Neural cell (in vitro differentiated cells): ENCODE data around the gene RNASE7. TPM values are rescaled to one million over a fixed set of nuclear protein-coding genes. Genes with fewer than 3 reads are reported as not detected.

ENCODE experiments used
- H2AFZ ChIP-seq: fragments of 200-600, 300-800 bp; sonication (generic), shearing (Covaris generic); 2 replicates; pipeline ENCODE4 v1.6.0; 2014; ENCODE audit warnings: low read depth, mild to moderate bottlenecking, antibody characterized with exemption, low read length, moderate library complexity
- H3F3A ChIP-seq: fragments of 200-600 bp; shearing (Covaris generic); 2 replicates; pipeline ENCODE4 v1.6.1; 2016; ENCODE audit warnings: mild to moderate bottlenecking, moderate library complexity, mixed read lengths, antibody characterized with exemption, low read length; ENCODE audit not compliant: insufficient read depth, poor library complexity, severe bottlenecking
- H3K27ac ChIP-seq: fragments of 200-600, 300-800 bp; sonication (generic), shearing (Covaris generic); 2 replicates; pipeline ENCODE4 v1.5.1; 2014; ENCODE audit warnings: mild to moderate bottlenecking, low read length, moderate library complexity
- H3K27me3 ChIP-seq: fragments of 300-800, 200-600 bp; sonication (generic), shearing (Covaris generic); 2 replicates; pipeline ENCODE4 v1.6.0; 2014; ENCODE audit warnings: mild to moderate bottlenecking, low read depth, low read length, moderate library complexity; ENCODE audit not compliant: insufficient read depth
- H3K36me3 ChIP-seq: fragments of 300-800, 200-600 bp; sonication (generic), shearing (Covaris generic); 2 replicates; pipeline ENCODE4 v1.5.1; 2014; ENCODE audit warnings: mild to moderate bottlenecking, antibody characterized with exemption, low read length, moderate library complexity; ENCODE audit not compliant: insufficient read depth
- H3K4me2 ChIP-seq: fragments of 300-800, 200-600 bp; sonication (generic), shearing (Covaris generic); 2 replicates; pipeline ENCODE4 v1.6.0; 2014; ENCODE audit warnings: mild to moderate bottlenecking, low read length
- H3K4me3 ChIP-seq: fragments of 300-800, 200-600 bp; sonication (generic), shearing (Covaris generic); 2 replicates; pipeline ENCODE4 v1.5.1; 2014; ENCODE audit warnings: mild to moderate bottlenecking, low read length, moderate library complexity
- H3K79me2 ChIP-seq: fragments of 200-600 bp; shearing (Covaris generic); replicated peaks from 2 replicates; pipeline ENCODE4 v1.6.0; 2014; ENCODE audit warnings: mild to moderate bottlenecking, low read length, moderate library complexity; ENCODE audit not compliant: insufficient read depth
- H3K9ac ChIP-seq: fragments of 300-800, 200-600 bp; sonication (generic), shearing (Covaris generic); 2 replicates; pipeline ENCODE4 v1.6.1; 2016; ENCODE audit warnings: mild to moderate bottlenecking, low read length, mixed read lengths
- H3K9me2 ChIP-seq: fragments of 200-600 bp; shearing (Covaris generic); 2 replicates; pipeline ENCODE4 v1.6.1; 2016; ENCODE audit warnings: mild to moderate bottlenecking, low read length, mixed read lengths; ENCODE audit not compliant: insufficient read depth
- H3K9me3 ChIP-seq: fragments of 200-600, 300-800 bp; sonication (generic), shearing (Covaris generic); 2 replicates; pipeline ENCODE4 v1.6.1; 2016; ENCODE audit warnings: mild to moderate bottlenecking, mixed run types, low read length, moderate library complexity, mixed read lengths
- H4K20me1 ChIP-seq: fragments of 200-600 bp; shearing (Covaris generic); 2 replicates; pipeline ENCODE4 v1.6.1; 2016; ENCODE audit warnings: mild to moderate bottlenecking, mixed run types; ENCODE audit not compliant: insufficient read depth
- EP300 ChIP-seq: fragments of 450-650 bp; conservative IDR thresholded peaks from 2 replicates; pipeline ENCODE4 v1.6.1; 2014; ENCODE audit warnings: antibody characterized with exemption, mild to moderate bottlenecking, moderate library complexity; ENCODE audit not compliant: poor library complexity, severe bottlenecking
- EZH2 ChIP-seq: fragments of 200-600, 300-800 bp; shearing (Covaris generic), sonication (generic); IDR thresholded peaks from 2 replicates; pipeline ENCODE4 v1.6.1; 2014; ENCODE audit warnings: antibody characterized with exemption, low read length, borderline replicate concordance, mild to moderate bottlenecking; ENCODE audit not compliant: insufficient read depth, poor library complexity, severe bottlenecking
- MXI1 ChIP-seq: fragments of 450-650 bp; conservative IDR thresholded peaks from 2 replicates; pipeline ENCODE4 v1.6.1; 2014; ENCODE audit warnings: antibody characterized with exemption, mild to moderate bottlenecking; ENCODE audit not compliant: poor library complexity, severe bottlenecking
- POLR2AphosphoS5 ChIP-seq: IDR thresholded peaks from 2 replicates; pipeline ENCODE4 v1.6.1; 2012
- RAD21 ChIP-seq: fragments of 450-650 bp; conservative IDR thresholded peaks from 2 replicates; pipeline ENCODE4 v1.6.1; 2014; ENCODE audit warnings: antibody characterized with exemption, mild to moderate bottlenecking, moderate library complexity
- SMC3 ChIP-seq: fragments of 450-650 bp; conservative IDR thresholded peaks from 2 replicates; pipeline ENCODE4 v1.6.1; 2014; ENCODE audit warnings: antibody characterized with exemption, mild to moderate bottlenecking, moderate library complexity; ENCODE audit not compliant: poor library complexity
- TAF1 ChIP-seq: IDR thresholded peaks from 2 replicates; pipeline ENCODE4 v1.6.1; 2012; ENCODE audit warnings: low read depth
- polyA plus RNA-seq: library from polyadenylated mRNA; depleted of rRNA; stranded (reverse); fragments of >200 nt; gene quantifications from 2 replicates; pipeline ENCODE4 v1.2.3, GENCODE V29; 2014
- TF ChIP-seq, protein P1 (sequence below): fragments of 450-650 bp; IDR thresholded peaks from 2 replicates; pipeline ENCODE4 v1.5.1; 2014; ENCODE audit warnings: antibody characterized with exemption, mild to moderate bottlenecking, moderate library complexity; ENCODE audit not compliant: poor library complexity, severe bottlenecking
- TF ChIP-seq, protein P2 (sequence below): IDR thresholded peaks from 2 replicates; pipeline ENCODE4 v1.6.1; 2012; ENCODE audit warnings: borderline replicate concordance

RNASE7 gene
- polyA plus RNA-seq, 1 donor from 2014 or later: not detected

DNA sequence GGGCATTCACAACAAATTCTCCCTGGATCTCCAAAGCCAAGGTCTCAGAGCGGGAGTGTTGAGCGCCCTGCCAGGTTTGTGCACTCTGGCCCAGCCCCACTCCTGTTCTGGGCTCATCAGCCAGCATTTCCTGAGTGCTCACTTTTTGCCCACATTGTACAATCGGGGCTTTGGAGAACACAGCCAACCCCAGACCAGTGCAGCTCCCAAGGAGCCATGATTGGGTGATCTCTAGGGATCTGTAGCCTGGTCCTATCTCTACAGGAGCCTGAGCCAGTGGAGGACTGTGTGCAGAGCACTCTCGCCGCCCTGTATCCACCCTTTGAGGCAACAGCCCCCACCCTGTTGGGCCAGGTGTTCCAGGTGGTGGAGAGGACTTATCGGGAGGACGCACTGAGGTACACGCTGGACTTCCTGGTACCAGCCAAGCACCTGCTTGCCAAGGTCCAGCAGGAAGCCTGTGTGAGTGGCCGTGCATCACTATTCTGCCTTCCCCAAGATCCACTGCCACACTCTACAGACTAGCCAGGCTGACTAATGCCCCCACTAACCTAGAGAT lies 30.7 kb downstream of the RNASE7 start:
- no peak overlapping the region for H3K27ac ChIP-seq
- TF ChIP-seq RAD21 (no peak), TAF1 (no peak), POLR2AphosphoS5 (no peak), MXI1 (no peak), EZH2 (no peak), SMC3 (no peak), EP300 (no peak)
- TF ChIP-seq, protein P1, sequence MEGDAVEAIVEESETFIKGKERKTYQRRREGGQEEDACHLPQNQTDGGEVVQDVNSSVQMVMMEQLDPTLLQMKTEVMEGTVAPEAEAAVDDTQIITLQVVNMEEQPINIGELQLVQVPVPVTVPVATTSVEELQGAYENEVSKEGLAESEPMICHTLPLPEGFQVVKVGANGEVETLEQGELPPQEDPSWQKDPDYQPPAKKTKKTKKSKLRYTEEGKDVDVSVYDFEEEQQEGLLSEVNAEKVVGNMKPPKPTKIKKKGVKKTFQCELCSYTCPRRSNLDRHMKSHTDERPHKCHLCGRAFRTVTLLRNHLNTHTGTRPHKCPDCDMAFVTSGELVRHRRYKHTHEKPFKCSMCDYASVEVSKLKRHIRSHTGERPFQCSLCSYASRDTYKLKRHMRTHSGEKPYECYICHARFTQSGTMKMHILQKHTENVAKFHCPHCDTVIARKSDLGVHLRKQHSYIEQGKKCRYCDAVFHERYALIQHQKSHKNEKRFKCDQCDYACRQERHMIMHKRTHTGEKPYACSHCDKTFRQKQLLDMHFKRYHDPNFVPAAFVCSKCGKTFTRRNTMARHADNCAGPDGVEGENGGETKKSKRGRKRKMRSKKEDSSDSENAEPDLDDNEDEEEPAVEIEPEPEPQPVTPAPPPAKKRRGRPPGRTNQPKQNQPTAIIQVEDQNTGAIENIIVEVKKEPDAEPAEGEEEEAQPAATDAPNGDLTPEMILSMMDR: no peak
- TF ChIP-seq, protein P2, sequence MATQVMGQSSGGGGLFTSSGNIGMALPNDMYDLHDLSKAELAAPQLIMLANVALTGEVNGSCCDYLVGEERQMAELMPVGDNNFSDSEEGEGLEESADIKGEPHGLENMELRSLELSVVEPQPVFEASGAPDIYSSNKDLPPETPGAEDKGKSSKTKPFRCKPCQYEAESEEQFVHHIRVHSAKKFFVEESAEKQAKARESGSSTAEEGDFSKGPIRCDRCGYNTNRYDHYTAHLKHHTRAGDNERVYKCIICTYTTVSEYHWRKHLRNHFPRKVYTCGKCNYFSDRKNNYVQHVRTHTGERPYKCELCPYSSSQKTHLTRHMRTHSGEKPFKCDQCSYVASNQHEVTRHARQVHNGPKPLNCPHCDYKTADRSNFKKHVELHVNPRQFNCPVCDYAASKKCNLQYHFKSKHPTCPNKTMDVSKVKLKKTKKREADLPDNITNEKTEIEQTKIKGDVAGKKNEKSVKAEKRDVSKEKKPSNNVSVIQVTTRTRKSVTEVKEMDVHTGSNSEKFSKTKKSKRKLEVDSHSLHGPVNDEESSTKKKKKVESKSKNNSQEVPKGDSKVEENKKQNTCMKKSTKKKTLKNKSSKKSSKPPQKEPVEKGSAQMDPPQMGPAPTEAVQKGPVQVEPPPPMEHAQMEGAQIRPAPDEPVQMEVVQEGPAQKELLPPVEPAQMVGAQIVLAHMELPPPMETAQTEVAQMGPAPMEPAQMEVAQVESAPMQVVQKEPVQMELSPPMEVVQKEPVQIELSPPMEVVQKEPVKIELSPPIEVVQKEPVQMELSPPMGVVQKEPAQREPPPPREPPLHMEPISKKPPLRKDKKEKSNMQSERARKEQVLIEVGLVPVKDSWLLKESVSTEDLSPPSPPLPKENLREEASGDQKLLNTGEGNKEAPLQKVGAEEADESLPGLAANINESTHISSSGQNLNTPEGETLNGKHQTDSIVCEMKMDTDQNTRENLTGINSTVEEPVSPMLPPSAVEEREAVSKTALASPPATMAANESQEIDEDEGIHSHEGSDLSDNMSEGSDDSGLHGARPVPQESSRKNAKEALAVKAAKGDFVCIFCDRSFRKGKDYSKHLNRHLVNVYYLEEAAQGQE: no peak
- peaks cover 5% of the 10 kb centered on the region for H3K36me3 ChIP-seq
- no peaks in the 10 kb centered on the region for H3K9me3 ChIP-seq
- no peaks in the 10 kb centered on the region for H3K9me2 ChIP-seq
- H3F3A ChIP-seq: peaks cover 4% of the 10 kb centered on the region
- no peak overlapping the region for H3K4me2 ChIP-seq
- no peaks in the 10 kb centered on the region for H4K20me1 ChIP-seq
- peaks cover 7% of the 10 kb centered on the region for H3K79me2 ChIP-seq
- H2AFZ ChIP-seq: no peak overlapping the region
- no peak overlapping the region for H3K4me3 ChIP-seq
- H3K27me3 ChIP-seq: no peaks in the 10 kb centered on the region
- no peak overlapping the region for H3K9ac ChIP-seq

DNA sequence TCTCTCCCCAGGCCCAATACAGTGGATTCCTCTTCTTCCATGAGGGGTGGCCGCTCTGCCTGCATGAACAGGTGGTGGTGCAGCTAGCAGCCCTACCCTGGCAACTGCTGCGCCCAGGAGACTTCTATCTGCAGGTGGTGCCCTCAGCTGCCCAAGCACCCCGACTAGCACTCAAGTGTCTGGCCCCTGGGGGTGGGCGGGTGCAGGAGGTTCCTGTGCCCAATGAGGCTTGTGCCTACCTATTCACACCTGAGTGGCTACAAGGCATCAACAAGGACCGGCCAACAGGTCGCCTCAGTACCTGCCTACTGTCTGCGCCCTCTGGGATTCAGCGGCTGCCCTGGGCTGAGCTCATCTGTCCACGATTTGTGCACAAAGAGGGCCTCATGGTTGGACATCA lies 31.8 kb downstream of the RNASE7 start:
- Histone ChIP-seq H3K9me3 (no peaks in the 10 kb centered on the region), H3K4me2 (no peak overlapping the region), H3K36me3 (peaks cover 5% of the 10 kb centered on the region), H3K9me2 (no peaks in the 10 kb centered on the region), H2AFZ (no peak overlapping the region), H3K9ac (no peak overlapping the region), H3K79me2 (peaks cover 7% of the 10 kb centered on the region), H3F3A (no peaks in the 10 kb centered on the region), H3K27me3 (no peaks in the 10 kb centered on the region), H3K27ac (no peak overlapping the region), H4K20me1 (no peaks in the 10 kb centered on the region), H3K4me3 (no peak overlapping the region)
- TF ChIP-seq, protein P2: no peak
- TF ChIP-seq RAD21: no peak
- TF ChIP-seq EP300: no peak
- TF ChIP-seq EZH2: no peak
- TF ChIP-seq SMC3: no peak
- TF ChIP-seq, protein P1: no peak
- TF ChIP-seq POLR2AphosphoS5: no peak
- TF ChIP-seq TAF1: no peak
- no peak for TF ChIP-seq MXI1
